Epithelial cell of prostate (primary cell): ENCODE data around the gene EBF4.

Source experiments
- DNase-seq: peaks from one replicate; pipeline ENCODE4 v3.0.0-alpha.2; 2011; ENCODE audit warnings: low read depth, low spot score
- H3K27ac ChIP-seq: fragments of 450-650 bp; 2 replicates; pipeline ENCODE4 v1.5.1; 2017; ENCODE audit warnings: mild to moderate bottlenecking

Gene EBF4, protein sequence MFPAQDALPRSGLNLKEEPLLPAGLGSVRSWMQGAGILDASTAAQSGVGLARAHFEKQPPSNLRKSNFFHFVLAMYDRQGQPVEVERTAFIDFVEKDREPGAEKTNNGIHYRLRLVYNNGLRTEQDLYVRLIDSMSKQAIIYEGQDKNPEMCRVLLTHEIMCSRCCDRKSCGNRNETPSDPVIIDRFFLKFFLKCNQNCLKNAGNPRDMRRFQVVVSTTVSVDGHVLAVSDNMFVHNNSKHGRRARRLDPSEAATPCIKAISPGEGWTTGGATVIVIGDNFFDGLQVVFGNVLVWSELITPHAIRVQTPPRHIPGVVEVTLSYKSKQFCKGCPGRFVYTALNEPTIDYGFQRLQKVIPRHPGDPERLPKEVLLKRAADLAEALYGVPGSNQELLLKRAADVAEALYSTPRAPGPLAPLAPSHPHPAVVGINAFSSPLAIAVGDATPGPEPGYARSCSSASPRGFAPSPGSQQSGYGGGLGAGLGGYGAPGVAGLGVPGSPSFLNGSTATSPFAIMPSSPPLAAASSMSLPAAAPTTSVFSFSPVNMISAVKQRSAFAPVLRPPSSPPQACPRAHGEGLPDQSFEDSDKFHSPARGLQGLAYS

GRCh38 chr20:2692036-2692885 lies at the start of gene EBF4:
Gene EBF4 (plus strand): TSS chr20:2692780. CDS start chr20:2693646, 866 bp downstream.
- no peak within 1 kb of the TSS for H3K27ac ChIP-seq
- DNase-seq = no peak

GRCh38 chr20:2643708-2644107 lies 48.9 kb upstream of the EBF4 start:
- no peak overlapping the region for H3K27ac ChIP-seq
- no peak for DNase-seq

DNA sequence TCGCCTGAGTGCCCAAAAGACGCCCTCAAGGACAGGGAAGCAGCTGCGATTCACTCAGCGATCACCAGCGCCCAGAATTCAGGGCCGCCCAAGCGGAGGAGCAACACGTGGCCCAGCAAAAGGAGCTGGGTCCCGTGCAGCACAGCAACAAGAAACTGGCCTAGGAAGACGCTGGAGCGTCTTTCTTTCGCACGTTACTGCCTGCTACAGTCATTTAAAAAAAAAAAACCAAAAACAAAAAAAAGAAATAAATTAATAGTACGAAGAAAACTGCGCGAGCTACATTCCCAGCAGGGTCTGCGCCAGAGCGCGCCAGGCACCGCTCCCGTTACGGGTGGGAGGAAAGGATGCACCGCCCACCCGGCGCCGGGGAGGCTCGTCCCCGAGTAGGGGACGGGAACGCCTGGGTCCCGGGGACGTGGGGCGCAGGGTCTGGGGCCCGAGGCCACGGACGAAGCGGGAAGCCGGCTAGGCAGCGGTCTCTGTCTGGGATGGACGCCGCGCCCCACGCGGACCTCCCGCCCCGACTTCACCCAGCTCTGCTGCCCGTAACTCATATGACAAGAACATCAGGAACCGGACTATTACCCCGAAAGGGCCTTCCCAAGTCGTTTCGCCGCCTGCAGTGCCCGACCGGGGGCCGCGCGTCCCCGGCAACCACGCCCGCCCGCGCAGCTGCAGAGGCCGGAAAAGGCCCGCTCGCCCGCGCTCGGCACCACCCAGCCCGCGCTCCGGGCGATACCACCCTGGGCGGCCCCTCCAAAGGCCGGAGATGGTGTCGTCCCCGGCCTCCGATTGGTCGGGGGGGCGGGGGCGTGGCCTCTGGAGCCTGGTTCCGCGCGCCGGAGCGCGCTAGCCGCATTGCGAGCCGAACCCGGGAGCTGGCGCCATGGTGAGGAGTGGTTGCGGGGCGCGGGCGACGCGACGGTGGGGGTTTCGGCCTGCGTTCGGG lies 40.5 kb upstream of the EBF4 start, which contains the start of gene NOP56:
TSS of gene NOP56 (plus strand) at position 861 of the 952 bp plus-strand sequence. CDS start at position 890, 29 bp downstream.
- peak; percentile 50 for DNase-seq
- peak within 1 kb of the TSS; percentile 79 for H3K27ac ChIP-seq

DNA sequence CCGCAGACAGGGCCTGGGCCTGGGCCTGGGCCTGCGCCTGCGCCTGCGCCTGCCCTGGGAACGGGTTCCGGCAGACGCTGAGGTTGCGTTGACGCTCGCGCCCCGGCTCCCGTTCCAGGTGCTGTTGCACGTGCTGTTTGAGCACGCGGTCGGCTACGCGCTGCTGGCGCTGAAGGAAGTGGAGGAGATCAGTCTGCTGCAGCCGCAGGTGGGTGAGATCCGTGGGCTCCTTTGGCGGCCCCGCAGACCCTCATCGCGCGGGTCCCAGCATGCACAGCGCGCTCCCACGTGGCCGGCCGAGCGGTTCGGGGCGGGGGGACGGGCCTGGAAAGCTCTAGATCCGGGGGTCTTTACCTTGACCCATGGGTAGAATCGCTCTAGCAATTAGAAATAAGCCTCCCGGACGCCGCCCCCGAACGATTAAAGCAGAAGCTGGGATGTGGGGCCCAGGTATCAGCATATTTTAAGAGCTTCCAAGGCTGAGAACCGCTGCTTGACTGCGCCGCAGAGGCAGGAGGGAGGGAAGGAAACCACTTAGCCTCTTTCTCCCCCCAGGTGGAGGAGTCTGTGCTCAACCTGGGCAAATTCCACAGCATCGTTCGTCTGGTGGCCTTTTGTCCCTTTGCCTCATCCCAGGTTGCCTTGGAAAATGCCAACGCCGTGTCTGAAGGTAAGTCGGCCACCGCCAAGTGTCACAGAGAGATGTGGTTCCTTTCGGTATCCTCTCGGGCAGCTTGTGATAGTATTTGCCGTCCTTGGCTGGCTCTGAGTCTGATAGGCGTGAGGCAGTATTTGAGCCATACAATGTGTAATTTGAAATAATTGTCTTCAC lies 39.6 kb upstream of the EBF4 start:
- peak overlapping the region; percentile 79 for H3K27ac ChIP-seq
- peak; percentile 3 for DNase-seq

DNA sequence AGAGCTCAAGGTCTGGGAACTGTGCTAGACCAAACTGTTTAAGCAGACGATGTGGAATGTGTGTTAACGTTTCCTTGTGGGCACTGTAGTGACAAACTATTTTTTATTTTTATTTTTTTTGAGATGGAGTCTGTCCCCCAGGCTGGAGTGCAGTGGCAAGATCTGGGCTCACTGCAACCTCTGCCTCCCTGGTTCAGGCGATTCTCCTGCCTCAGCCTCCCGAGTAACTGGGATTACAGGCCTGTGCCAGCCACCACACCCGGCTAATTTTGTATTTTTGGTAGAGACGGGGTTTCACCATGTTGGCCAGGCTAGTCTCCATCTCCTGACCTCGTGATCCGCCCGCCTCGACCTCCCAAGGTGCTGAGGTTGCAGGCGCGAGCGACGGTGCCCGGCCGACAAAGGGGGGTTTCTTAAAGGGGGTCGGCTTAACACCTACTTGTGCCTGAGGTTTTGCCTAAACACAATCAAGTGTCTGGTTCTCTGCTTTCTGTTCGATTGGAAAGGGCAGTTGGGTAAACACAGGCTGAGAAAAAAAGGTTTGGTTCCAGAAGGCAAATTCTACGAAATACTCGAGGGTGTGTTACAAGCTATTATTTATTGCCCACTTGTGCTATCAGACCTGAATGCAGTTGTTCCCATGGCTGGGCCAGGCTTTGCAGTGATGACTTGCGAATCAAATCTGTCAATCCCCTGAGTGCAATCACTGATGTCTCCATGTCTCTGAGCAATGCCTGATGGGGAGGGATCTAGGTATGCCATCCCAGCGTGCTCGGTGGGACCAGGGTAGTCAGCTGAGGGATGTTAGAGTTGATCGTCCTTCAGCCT lies 38.8 kb upstream of the EBF4 start:
- H3K27ac ChIP-seq = peak overlapping the region; percentile 79
- no peak for DNase-seq

- H3K27ac ChIP-seq = peak overlapping the region; percentile 79
- DNase-seq = no peak
These were observed 38.2 kb upstream of the EBF4 start for GRCh38 chr20:2654384-2654822.

- no peak overlapping the region for H3K27ac ChIP-seq
These were observed 37.7 kb upstream of the EBF4 start for GRCh38 chr20:2654831-2655230.

DNA sequence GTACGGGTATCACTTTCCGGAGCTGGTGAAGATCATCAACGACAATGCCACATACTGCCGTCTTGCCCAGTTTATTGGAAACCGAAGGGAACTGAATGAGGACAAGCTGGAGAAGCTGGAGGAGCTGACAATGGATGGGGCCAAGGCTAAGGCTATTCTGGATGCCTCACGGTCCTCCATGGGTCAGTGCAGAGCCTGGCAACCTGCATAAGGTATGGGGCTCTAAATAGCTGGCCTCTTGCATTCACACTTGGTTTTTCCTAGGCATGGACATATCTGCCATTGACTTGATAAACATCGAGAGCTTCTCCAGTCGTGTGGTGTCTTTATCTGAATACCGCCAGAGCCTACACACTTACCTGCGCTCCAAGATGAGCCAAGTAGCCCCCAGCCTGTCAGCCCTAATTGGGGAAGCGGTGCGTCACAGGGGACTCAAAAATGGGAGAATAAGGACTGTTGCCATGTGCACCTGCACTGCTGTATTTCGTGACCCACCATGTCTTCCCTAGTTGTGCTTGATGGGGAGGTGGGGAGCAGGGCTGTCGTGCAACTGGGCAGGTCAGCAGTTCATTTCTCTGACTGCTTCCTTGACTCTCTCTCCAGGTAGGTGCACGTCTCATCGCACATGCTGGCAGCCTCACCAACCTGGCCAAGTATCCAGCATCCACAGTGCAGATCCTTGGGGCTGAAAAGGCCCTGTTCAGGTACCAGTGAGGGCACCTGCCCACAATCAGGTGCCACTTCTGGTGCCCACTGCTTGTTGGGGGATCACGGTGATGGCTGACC lies 37.1 kb upstream of the EBF4 start:
- H3K27ac ChIP-seq = no peak overlapping the region

More at GRCh38 chr20:2654831-2655230, 37.7 kb upstream of the EBF4 start:
- no peak for DNase-seq

DNA sequence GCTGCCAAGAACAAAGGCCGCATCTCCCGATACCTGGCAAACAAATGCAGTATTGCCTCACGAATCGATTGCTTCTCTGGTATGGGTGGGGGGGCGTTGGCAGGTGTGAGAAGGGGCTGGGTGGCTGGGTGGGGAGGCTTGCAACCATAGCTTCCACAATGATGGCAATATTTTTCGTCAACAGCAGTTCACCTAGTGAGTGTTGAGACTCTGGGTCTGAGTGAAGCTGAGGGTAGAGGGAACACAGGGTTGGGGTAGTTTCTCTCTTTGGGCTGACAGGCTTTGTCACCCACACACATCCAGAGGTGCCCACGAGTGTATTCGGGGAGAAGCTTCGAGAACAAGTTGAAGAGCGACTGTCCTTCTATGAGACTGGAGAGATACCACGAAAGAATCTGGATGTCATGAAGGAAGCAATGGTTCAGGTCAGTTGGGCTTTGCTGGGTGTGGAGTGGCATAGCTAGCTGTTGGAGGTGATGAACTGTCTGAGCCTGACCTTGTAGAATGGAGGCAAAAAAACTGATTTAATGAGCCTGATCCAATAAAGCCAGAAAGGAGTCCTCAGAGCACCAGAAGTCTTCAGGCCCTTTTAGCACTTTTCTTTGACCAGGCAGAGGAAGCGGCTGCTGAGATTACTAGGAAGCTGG lies 36.0 kb upstream of the EBF4 start:
- H3K27ac ChIP-seq = no peak overlapping the region
- no peak for DNase-seq

More for the DNA sequence above, 37.1 kb upstream of the EBF4 start:
- no peak for DNase-seq

GRCh38 chr20:2657241-2657640 lies 35.3 kb upstream of the EBF4 start:
- DNase-seq = no peak
- H3K27ac ChIP-seq = no peak overlapping the region

GRCh38 chr20:2657674-2658073 lies 34.9 kb upstream of the EBF4 start:
- no peak overlapping the region for H3K27ac ChIP-seq
- DNase-seq = no peak

GRCh38 chr20:2658414-2659354 lies 33.9 kb upstream of the EBF4 start:
- H3K27ac ChIP-seq = no peak overlapping the region
- DNase-seq = no peak

DNA sequence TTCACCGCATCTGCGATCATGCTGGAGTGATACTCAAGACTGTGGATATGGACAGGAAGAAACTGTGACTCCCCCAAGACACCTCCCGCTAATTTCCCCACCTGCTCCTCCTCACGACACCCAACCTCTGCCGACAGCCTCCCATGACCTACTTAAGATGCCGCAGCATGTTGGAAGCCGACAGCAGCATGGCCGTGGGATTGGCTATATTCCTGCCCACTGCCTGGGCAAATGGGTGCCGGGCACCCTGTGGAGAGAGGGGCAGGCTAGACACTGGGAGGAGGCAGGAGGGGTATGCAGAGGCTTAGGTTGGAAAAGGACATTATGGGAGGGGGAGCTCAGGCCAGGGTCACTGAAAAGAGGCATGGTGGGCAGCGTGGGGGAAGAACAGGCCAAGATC lies 33.0 kb upstream of the EBF4 start:
- DNase-seq = no peak
- H3K27ac ChIP-seq = no peak overlapping the region

DNA sequence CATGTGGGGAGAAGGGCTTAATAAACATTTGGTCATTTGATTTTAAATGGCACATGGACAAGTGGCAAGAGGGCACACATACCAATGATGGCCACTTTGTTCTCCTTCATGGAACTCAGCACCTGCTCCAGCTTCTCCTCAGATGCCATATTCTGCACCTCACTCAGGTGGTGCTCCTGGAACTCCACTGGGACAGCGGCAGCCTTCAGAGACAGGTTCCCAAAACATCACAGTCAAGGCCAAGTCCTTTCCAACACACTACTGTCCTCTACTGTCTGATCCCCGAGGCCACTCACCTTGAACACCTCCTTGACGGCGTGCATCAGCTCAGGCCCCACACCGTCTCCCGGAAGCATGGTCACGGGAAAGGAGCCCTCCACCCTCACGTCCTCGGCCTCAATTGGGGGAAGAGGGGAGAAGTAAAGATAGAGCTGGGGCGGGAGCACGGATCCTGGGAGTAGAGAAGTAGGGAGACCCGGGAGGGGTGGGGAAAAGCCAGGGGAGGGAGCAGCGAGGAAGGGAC lies 29.2 kb upstream of the EBF4 start:
- no peak for DNase-seq
- H3K27ac ChIP-seq = peak overlapping the region; percentile 84
